Memory B cell (primary cell): ENCODE data around the gene HOXD3.

Experiments
- ATAC-seq: fragments of 150-1000 bp; cut with Tn5 transposase; 2 replicates; pipeline ENCODE4 v1.10.0; 2021; ENCODE audit warnings: low read depth, mild to moderate bottlenecking, moderate library complexity
- DNase-seq, 2 donors: peaks; one replicate each; pipeline ENCODE4 v3.0.0; 2022; ENCODE audit warnings: low spot score in 2 of 2
- H3K27ac Mint-ChIP-seq: one replicate; pipeline ENCODE4 v1.8.0; 2022; ENCODE audit warnings: mild to moderate bottlenecking, moderate library complexity, mixed read lengths
- H3K27me3 Mint-ChIP-seq: one replicate; pipeline ENCODE4 v1.8.0; 2022; ENCODE audit warnings: mixed read lengths
- H3K36me3 Mint-ChIP-seq: one replicate; pipeline ENCODE4 v1.8.0; 2022; ENCODE audit warnings: mild to moderate bottlenecking, mixed read lengths
- H3K4me1 Mint-ChIP-seq: one replicate; pipeline ENCODE4 v1.8.0; 2022; ENCODE audit warnings: mixed read lengths
- H3K4me3 Mint-ChIP-seq: one replicate; pipeline ENCODE4 v1.8.0; 2022; ENCODE audit warnings: mild to moderate bottlenecking, moderate library complexity, mixed read lengths
- H3K9me3 Mint-ChIP-seq: one replicate; pipeline ENCODE4 v1.8.0; 2022; ENCODE audit warnings: mixed read lengths

HOXD3 gene

GRCh38 chr2:176158186-176158591, 1.1 kb downstream of the HOXD3 start:
- Mint-ChIP-seq H3K27me3 (peaks cover 24% of the 10 kb centered on the region), H3K9me3 (peaks cover 4% of the 10 kb centered on the region), H3K4me3 (no peak overlapping the region), H3K36me3 (peaks cover 2% of the 10 kb centered on the region), H3K27ac (no peak overlapping the region), H3K4me1 (peaks cover 5% of the 10 kb centered on the region)
- ATAC-seq: no peak
- peak in 1 of 2 donors; percentile 13 for DNase-seq

GRCh38 chr2:176158855-176159662, 2.0 kb downstream of the HOXD3 start:
- ATAC-seq (no peak), DNase-seq (peak in 1 of 2 donors; percentile 9)
- H3K4me1 Mint-ChIP-seq: peaks cover 5% of the 10 kb centered on the region
- H3K4me3 Mint-ChIP-seq: no peak overlapping the region
- no peak overlapping the region for H3K27ac Mint-ChIP-seq
- H3K36me3 Mint-ChIP-seq: peaks cover 2% of the 10 kb centered on the region
- peaks cover 10% of the 10 kb centered on the region for H3K9me3 Mint-ChIP-seq
- H3K27me3 Mint-ChIP-seq: peaks cover 32% of the 10 kb centered on the region

- H3K36me3 Mint-ChIP-seq: peaks cover 2% of the 10 kb centered on the region
- ATAC-seq (no peak), DNase-seq (peak in 1 of 2 donors; percentile 10)
- H3K27ac Mint-ChIP-seq: no peak overlapping the region
- H3K4me1 Mint-ChIP-seq: peaks cover 5% of the 10 kb centered on the region
- no peak overlapping the region for H3K4me3 Mint-ChIP-seq
- peaks cover 33% of the 10 kb centered on the region for H3K27me3 Mint-ChIP-seq
- H3K9me3 Mint-ChIP-seq: peaks cover 12% of the 10 kb centered on the region
Observed at GRCh38 chr2:176159663-176160250, 2.6 kb downstream of the HOXD3 start.

- Mint-ChIP-seq H3K9me3 (peaks cover 12% of the 10 kb centered on the region), H3K27me3 (peaks cover 29% of the 10 kb centered on the region), H3K36me3 (peaks cover 2% of the 10 kb centered on the region), H3K4me1 (peaks cover 5% of the 10 kb centered on the region), H3K4me3 (no peak overlapping the region), H3K27ac (no peak overlapping the region)
- DNase-seq (no peak), ATAC-seq (no peak)
Observed at GRCh38 chr2:176160251-176160985, 3.3 kb downstream of the HOXD3 start.

GRCh38 chr2:176160986-176161824, 4.1 kb downstream of the HOXD3 start:
- Mint-ChIP-seq H3K4me3 (no peak overlapping the region), H3K27ac (no peak overlapping the region), H3K36me3 (peaks cover 2% of the 10 kb centered on the region), H3K4me1 (peaks cover 5% of the 10 kb centered on the region), H3K27me3 (peaks cover 34% of the 10 kb centered on the region), H3K9me3 (peaks cover 12% of the 10 kb centered on the region)
- ATAC-seq: no peak
- no peak for DNase-seq

GRCh38 chr2:176161825-176162626, 4.9 kb downstream of the HOXD3 start:
- Mint-ChIP-seq H3K9me3 (peaks cover 12% of the 10 kb centered on the region), H3K27me3 (peaks cover 40% of the 10 kb centered on the region)
- ATAC-seq: no peak

GRCh38 chr2:176162911-176163671, 6.0 kb downstream of the HOXD3 start:
- ATAC-seq (no peak), DNase-seq (no peak)
- peaks cover 2% of the 10 kb centered on the region for H3K4me1 Mint-ChIP-seq
- H3K4me3 Mint-ChIP-seq: no peak overlapping the region
- H3K27me3 Mint-ChIP-seq: peaks cover 36% of the 10 kb centered on the region
- H3K9me3 Mint-ChIP-seq: peaks cover 10% of the 10 kb centered on the region
- H3K36me3 Mint-ChIP-seq: no peaks in the 10 kb centered on the region
- no peak overlapping the region for H3K27ac Mint-ChIP-seq

More at GRCh38 chr2:176161825-176162626, 4.9 kb downstream of the HOXD3 start:
- DNase-seq: no peak
- Mint-ChIP-seq H3K27ac (no peak overlapping the region), H3K4me1 (peaks cover 5% of the 10 kb centered on the region), H3K4me3 (no peak overlapping the region), H3K36me3 (peaks cover 2% of the 10 kb centered on the region)

GRCh38 chr2:176163672-176164056, 6.6 kb downstream of the HOXD3 start:
- H3K9me3 Mint-ChIP-seq: peaks cover 10% of the 10 kb centered on the region
- DNase-seq (no peak), ATAC-seq (no peak)
- peaks cover 34% of the 10 kb centered on the region for H3K27me3 Mint-ChIP-seq
- H3K36me3 Mint-ChIP-seq: no peaks in the 10 kb centered on the region
- H3K4me1 Mint-ChIP-seq: no peaks in the 10 kb centered on the region
- no peak overlapping the region for H3K27ac Mint-ChIP-seq
- H3K4me3 Mint-ChIP-seq: no peak overlapping the region

GRCh38 chr2:176164201-176164600, 7.1 kb downstream of the HOXD3 start:
- DNase-seq (no peak), ATAC-seq (no peak)
- Mint-ChIP-seq H3K9me3 (peaks cover 10% of the 10 kb centered on the region), H3K27ac (no peak overlapping the region), H3K27me3 (peaks cover 34% of the 10 kb centered on the region), H3K36me3 (no peaks in the 10 kb centered on the region), H3K4me1 (no peaks in the 10 kb centered on the region), H3K4me3 (no peak overlapping the region)

- DNase-seq (no peak), ATAC-seq (no peak)
- peaks cover 10% of the 10 kb centered on the region for H3K9me3 Mint-ChIP-seq
- no peaks in the 10 kb centered on the region for H3K36me3 Mint-ChIP-seq
- H3K4me3 Mint-ChIP-seq: no peak overlapping the region
- H3K27ac Mint-ChIP-seq: no peak overlapping the region
- no peaks in the 10 kb centered on the region for H3K4me1 Mint-ChIP-seq
- peaks cover 39% of the 10 kb centered on the region for H3K27me3 Mint-ChIP-seq
Observed at GRCh38 chr2:176164611-176165369, 7.7 kb downstream of the HOXD3 start.

- no peak overlapping the region for H3K4me3 Mint-ChIP-seq
- DNase-seq (no peak), ATAC-seq (no peak)
- H3K9me3 Mint-ChIP-seq: peaks cover 10% of the 10 kb centered on the region
- no peaks in the 10 kb centered on the region for H3K36me3 Mint-ChIP-seq
- no peaks in the 10 kb centered on the region for H3K4me1 Mint-ChIP-seq
- no peak overlapping the region for H3K27ac Mint-ChIP-seq
- H3K27me3 Mint-ChIP-seq: peaks cover 38% of the 10 kb centered on the region
Observed at GRCh38 chr2:176165370-176166050, 8.4 kb downstream of the HOXD3 start.
